Panc1 (cell line): Measurements from ENCODE around the gene GDF11. TPM values are rescaled to one million over a fixed set of nuclear protein-coding genes. Genes with fewer than 3 reads are reported as not detected.

Experiments used
- ATAC-seq: fragments of 200-7000 bp; cut with Tn5 transposase; 2 replicates; pipeline ENCODE4 v1.9.1; 2020; ENCODE audit warnings: mild to moderate bottlenecking, moderate library complexity
- BruUV-seq: library from RNA; stranded (reverse); fragments of 400-500 nt; replicated peaks from 2 replicates; lab custom pipeline; 2021; lab: Mats Ljungman, UMichigan
- CTCF ChIA-PET: fragments of 300-600 bp; sonication (Branson Sonifier 250); formaldehyde crosslinking; loops from one replicate; lab custom pipeline; 2022; ENCODE audit warnings: antibody characterized with exemption; lab: Charles Lee
- POLR2A ChIA-PET: fragments of 300-600 bp; sonication (Branson Sonifier 250); formaldehyde crosslinking; loops from one replicate; lab custom pipeline; 2022; ENCODE audit warnings: antibody characterized with exemption; lab: Charles Lee
- DNase-seq: peaks from one replicate; pipeline ENCODE4 v3.0.0-alpha.2; 2010; ENCODE audit warnings: low read depth, low spot score
- H3K27ac ChIP-seq: 2 replicates; pipeline ENCODE4 v1.5.1; 2011; ENCODE audit warnings: mild to moderate bottlenecking, low read length, inconsistent platforms
- H3K27me3 ChIP-seq: fragments of 200-500 bp; sonication (Bioruptor generic); 2 replicates; pipeline ENCODE4 v1.6.0; 2014; ENCODE audit warnings: low read length, inconsistent platforms; ENCODE audit not compliant: control insufficient read depth, insufficient read depth
- H3K36me3 ChIP-seq: fragments of 200-500 bp; sonication (Bioruptor generic); 2 replicates; pipeline ENCODE4 v1.5.1; 2014; ENCODE audit warnings: inconsistent platforms, mild to moderate bottlenecking, low read length, moderate library complexity; ENCODE audit not compliant: control insufficient read depth, insufficient read depth
- H3K4me1 ChIP-seq: 2 replicates; pipeline ENCODE4 v1.5.1; 2011; ENCODE audit warnings: inconsistent platforms, mild to moderate bottlenecking, low read length, moderate library complexity; ENCODE audit not compliant: control insufficient read depth, insufficient read depth
- H3K4me3 ChIP-seq, 2 experiments: 2 replicates each; pipeline ENCODE4 v1.5.1; 2011 to 2012; ENCODE audit warnings: low read depth in 2 of 2, low read length in 2 of 2, mild to moderate bottlenecking in 2 of 2, inconsistent platforms in 1 of 2, moderate library complexity in 1 of 2
- H3K9me3 ChIP-seq: fragments of 200-500 bp; sonication (Bioruptor generic); 2 replicates; pipeline ENCODE4 v1.5.1; 2014; ENCODE audit warnings: low read depth, mild to moderate bottlenecking, inconsistent platforms, low read length, moderate library complexity; ENCODE audit not compliant: control insufficient read depth, insufficient read depth
- POLR2AphosphoS5 ChIP-seq: IDR thresholded peaks from 2 replicates; pipeline ENCODE4 v1.6.1; 2012; ENCODE audit warnings: mild to moderate bottlenecking, low read depth, low read length, moderate library complexity
- REST ChIP-seq, 2 experiments: IDR thresholded peaks; 2 replicates each; pipeline ENCODE4 v1.6.1; 2011 to 2012; ENCODE audit warnings: low read depth in 2 of 2, control low read depth in 1 of 2, low read length in 1 of 2, mild to moderate bottlenecking in 1 of 2, moderate library complexity in 1 of 2; ENCODE audit not compliant: insufficient read depth in 1 of 2
- SIN3A ChIP-seq: IDR thresholded peaks from 2 replicates; pipeline ENCODE4 v1.6.1; 2012; ENCODE audit warnings: low read depth, mild to moderate bottlenecking, low read length, moderate library complexity, borderline replicate concordance; ENCODE audit not compliant: insufficient read depth
- TCF7L2 ChIP-seq: IDR thresholded peaks from 2 replicates; pipeline ENCODE4 v1.6.1; 2011; ENCODE audit warnings: mild to moderate bottlenecking, low read depth, low read length, inconsistent platforms
- in situ Hi-C: cut with HindIII; loops from 2 replicates; pipeline ENCODE4 v1.10.0; 2016; ENCODE audit warnings: low sequenced_read_pairs, low pct_unique_long_range_greater_than_20kb
- intact Hi-C: fragments of 100-400 bp; cut with micrococcal nuclease; formaldehyde crosslinking; loops from one replicate; pipeline ENCODE4 v1.10.0; 2022; ENCODE audit not compliant: unreplicated experiment
- total RNA-seq: library from RNA; stranded (reverse); gene quantifications from one replicate; pipeline ENCODE4 v1.2.1, GENCODE V29; 2021; ENCODE audit not compliant: unreplicated experiment
- TF ChIP-seq, protein P1 (sequence below): fragments of 450-650 bp; IDR thresholded peaks from 2 replicates; pipeline ENCODE4 v1.5.1; 2017; ENCODE audit warnings: mild to moderate bottlenecking

Gene GDF11
- total RNA-seq, 1 experiment from 2014 or later = 11.8 TPM

GRCh38 chr12:55712700-55713415 is 30.1 kb upstream of the GDF11 start:
- in situ Hi-C loops = no loop called here

DNA sequence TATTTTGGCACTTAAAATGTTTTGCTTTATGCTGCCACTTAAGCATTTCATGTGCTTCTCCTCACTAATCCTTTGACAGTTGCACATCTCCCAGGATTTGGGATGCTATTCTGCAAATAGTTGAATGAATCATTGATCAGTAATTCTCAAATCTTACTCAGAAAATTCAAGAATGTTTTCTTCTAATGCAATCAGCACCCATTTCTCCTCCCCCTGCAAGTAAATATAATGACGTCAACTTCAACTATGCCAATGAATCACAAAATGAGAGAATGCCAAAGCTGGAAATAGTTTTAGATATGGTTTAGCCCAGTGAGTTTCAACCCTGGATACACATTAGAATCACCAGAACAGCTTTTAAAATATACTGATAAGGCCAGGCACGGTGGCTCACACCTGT is 29.2 kb upstream of the GDF11 start:
- no peaks in the 10 kb centered on the region for H3K9me3 ChIP-seq
- CTCF ChIA-PET = no interaction called here
- no peaks in the 10 kb centered on the region for H3K36me3 ChIP-seq
- no peak overlapping the region for H3K4me3 ChIP-seq
- TF ChIP-seq, protein P1, sequence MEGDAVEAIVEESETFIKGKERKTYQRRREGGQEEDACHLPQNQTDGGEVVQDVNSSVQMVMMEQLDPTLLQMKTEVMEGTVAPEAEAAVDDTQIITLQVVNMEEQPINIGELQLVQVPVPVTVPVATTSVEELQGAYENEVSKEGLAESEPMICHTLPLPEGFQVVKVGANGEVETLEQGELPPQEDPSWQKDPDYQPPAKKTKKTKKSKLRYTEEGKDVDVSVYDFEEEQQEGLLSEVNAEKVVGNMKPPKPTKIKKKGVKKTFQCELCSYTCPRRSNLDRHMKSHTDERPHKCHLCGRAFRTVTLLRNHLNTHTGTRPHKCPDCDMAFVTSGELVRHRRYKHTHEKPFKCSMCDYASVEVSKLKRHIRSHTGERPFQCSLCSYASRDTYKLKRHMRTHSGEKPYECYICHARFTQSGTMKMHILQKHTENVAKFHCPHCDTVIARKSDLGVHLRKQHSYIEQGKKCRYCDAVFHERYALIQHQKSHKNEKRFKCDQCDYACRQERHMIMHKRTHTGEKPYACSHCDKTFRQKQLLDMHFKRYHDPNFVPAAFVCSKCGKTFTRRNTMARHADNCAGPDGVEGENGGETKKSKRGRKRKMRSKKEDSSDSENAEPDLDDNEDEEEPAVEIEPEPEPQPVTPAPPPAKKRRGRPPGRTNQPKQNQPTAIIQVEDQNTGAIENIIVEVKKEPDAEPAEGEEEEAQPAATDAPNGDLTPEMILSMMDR = no peak
- TF ChIP-seq SIN3A = no peak
- TF ChIP-seq POLR2AphosphoS5 = no peak
- no peak for TF ChIP-seq TCF7L2
- no peak for TF ChIP-seq REST (IDR thresholded peaks at IDR 0.05; ENCODE audit: insufficient read depth in 1 of 2, low read depth in 2 of 2, low read length in 1 of 2)
- BruUV-seq = no TSS peak
- no peak overlapping the region for H3K27ac ChIP-seq
- intact Hi-C loops (no loop called here), in situ Hi-C loops (no loop called here)
- peaks cover 20% of the 10 kb centered on the region for H3K4me1 ChIP-seq
- H3K27me3 ChIP-seq = peaks cover 7% of the 10 kb centered on the region
- DNase-seq = no peak
- no peak for ATAC-seq
- POLR2A ChIA-PET = no interaction called here

More at GRCh38 chr12:55712700-55713415, 30.1 kb upstream of the GDF11 start:
- BruUV-seq = no TSS peak
- Histone ChIP-seq H3K9me3 (no peaks in the 10 kb centered on the region), H3K4me1 (peaks cover 19% of the 10 kb centered on the region), H3K27ac (no peak overlapping the region), H3K4me3 (no peak overlapping the region), H3K36me3 (no peaks in the 10 kb centered on the region), H3K27me3 (peaks cover 11% of the 10 kb centered on the region)
- DNase-seq = no peak
- ChIA-PET POLR2A (no interaction called here), CTCF (no interaction called here)
- intact Hi-C loops = no loop called here
- TF ChIP-seq, protein P1 = no peak
- TF ChIP-seq SIN3A (no peak), TCF7L2 (no peak), REST (IDR thresholded peaks at IDR 0.05; ENCODE audit: insufficient read depth in 1 of 2, low read depth in 2 of 2, low read length in 1 of 2) (no peak), POLR2AphosphoS5 (no peak)
- ATAC-seq = no peak
